NB4 (cell line): ENCODE data around the gene TBL2.

Source experiments
- DNase-seq: peaks from one replicate; pipeline ENCODE4 v3.0.0; 2010; ENCODE audit warnings: low read depth
- H3K4me3 ChIP-seq: one replicate; pipeline ENCODE4 v1.5.1; 2011; ENCODE audit warnings: mild to moderate bottlenecking, low read depth, low read length, moderate library complexity
- MYC ChIP-seq: IDR thresholded peaks from 2 replicates; pipeline ENCODE4 v1.6.1; 2011; ENCODE audit warnings: low read depth, low read length
- POLR2A ChIP-seq: IDR thresholded peaks from 2 replicates; pipeline ENCODE4 v1.6.1; 2011; ENCODE audit warnings: mild to moderate bottlenecking; ENCODE audit not compliant: insufficient read length; ENCODE audit errors: extremely low read depth
- TF ChIP-seq, protein P1 (sequence below): IDR thresholded peaks from 2 replicates; pipeline ENCODE4 v1.6.1; 2011; ENCODE audit warnings: low read depth, low read length
- TF ChIP-seq, protein P2 (sequence below): IDR thresholded peaks from one replicate; pipeline ENCODE4 v1.5.1; 2012; ENCODE audit warnings: low read depth, low read length

Gene TBL2

DNA sequence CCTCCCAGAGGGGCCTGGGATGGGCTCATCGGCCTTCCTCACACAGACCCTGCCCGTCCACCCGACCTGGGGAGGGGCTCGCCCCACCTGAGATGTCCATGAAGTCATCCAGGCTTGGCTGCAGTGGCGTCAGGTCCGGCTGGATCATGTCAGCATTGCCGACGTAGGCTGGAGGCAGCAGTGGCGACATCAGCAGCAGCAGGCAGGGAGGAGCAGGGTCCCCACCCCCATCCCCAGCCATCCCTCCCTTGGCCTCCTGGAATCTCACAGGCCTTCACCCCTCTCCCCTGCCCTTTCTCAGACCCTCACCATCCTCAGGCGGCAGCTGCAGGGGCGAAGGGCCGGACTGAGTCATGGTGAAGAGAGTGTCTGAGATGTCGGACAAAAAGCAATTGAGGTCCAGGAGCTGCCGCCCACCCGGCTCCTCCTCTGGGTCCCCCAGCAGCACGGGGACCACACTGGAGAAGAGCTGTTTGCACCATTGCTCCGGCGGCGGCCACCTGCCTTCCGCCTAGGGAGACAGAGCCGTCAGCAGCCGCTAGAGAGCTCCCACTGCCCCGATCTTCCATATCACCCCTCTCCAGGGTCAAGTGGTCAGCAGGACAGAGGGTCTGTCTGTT is 27.3 kb upstream of the TBL2 start:
- TF ChIP-seq, protein P1, sequence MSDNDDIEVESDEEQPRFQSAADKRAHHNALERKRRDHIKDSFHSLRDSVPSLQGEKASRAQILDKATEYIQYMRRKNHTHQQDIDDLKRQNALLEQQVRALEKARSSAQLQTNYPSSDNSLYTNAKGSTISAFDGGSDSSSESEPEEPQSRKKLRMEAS = no peak
- no peak for TF ChIP-seq POLR2A
- no peak for TF ChIP-seq MYC
- TF ChIP-seq, protein P2, sequence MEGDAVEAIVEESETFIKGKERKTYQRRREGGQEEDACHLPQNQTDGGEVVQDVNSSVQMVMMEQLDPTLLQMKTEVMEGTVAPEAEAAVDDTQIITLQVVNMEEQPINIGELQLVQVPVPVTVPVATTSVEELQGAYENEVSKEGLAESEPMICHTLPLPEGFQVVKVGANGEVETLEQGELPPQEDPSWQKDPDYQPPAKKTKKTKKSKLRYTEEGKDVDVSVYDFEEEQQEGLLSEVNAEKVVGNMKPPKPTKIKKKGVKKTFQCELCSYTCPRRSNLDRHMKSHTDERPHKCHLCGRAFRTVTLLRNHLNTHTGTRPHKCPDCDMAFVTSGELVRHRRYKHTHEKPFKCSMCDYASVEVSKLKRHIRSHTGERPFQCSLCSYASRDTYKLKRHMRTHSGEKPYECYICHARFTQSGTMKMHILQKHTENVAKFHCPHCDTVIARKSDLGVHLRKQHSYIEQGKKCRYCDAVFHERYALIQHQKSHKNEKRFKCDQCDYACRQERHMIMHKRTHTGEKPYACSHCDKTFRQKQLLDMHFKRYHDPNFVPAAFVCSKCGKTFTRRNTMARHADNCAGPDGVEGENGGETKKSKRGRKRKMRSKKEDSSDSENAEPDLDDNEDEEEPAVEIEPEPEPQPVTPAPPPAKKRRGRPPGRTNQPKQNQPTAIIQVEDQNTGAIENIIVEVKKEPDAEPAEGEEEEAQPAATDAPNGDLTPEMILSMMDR = no peak
- H3K4me3 ChIP-seq = no peak overlapping the region
- DNase-seq = no peak

DNA sequence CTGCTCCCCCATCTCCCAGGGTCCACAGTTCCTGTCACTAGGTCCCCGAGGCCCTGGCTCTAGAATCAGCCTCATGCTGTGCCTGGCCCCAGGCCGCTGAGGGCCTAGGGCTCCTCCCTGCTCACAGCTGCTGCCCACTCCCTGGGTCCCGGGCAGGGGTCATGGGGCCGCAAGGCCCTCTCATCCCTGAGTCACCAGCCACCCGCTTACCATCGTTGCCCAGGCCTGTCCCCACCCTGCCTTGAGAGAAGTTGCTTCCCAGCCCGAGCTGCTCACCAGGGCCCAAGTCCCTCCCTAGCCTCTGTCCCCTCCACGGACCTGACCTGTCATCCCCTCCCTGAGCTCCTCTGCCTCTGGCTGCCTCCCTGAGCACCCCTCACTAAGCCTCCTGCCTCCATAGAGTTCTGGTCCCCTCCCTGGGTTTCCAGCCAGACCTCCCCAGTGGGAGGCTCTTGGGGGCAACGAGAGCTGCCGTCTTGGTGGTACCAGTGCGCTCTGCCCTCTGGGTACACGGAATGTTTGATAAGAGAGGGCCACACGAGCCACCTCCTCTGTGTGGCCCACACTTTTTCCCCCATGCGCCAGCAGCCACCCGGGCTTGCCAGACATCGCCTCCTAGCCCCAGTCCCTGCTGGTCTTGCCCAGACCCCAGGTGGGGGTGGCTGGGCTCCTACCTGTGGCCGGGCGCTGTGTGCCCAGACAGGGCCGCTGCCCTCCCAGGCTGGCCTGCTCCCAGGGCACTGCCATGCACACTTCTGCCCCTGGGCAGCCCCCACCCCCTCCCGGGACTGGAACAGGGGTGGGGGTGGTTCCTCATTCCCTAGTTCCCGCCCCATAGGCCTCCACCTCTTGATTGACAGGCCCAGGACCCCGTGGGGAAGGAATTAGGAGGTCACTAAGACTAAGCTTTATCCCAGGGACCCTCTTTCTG is 24.6 kb upstream of the TBL2 start:
- DNase-seq = no peak
- TF ChIP-seq, protein P1 = no peak
- TF ChIP-seq MYC (no peak), POLR2A (no peak)
- TF ChIP-seq, protein P2 = no peak
- H3K4me3 ChIP-seq = no peak overlapping the region

DNA sequence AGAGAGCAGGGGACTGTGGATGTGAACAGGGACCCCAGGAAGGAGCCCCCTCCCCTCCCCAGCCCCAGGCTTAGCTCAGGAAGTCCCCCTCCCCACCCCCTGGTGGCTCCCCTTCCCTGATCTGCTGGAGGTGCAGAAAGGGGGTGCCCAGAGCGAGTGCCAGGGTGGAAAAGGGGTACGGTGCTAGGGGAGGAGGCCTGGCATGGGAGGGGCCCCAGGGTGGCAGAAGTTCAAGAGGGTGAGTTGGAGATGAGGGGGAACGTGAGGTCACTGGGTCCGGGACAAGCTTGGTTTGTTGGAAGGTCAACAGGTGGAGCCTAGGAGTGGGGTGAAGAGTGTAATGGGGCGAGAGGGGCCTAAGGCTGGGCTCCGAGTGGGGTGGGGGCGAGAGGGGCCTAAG is 21.5 kb upstream of the TBL2 start:
- H3K4me3 ChIP-seq = no peak overlapping the region
- DNase-seq = no peak
- TF ChIP-seq POLR2A = no peak

DNA sequence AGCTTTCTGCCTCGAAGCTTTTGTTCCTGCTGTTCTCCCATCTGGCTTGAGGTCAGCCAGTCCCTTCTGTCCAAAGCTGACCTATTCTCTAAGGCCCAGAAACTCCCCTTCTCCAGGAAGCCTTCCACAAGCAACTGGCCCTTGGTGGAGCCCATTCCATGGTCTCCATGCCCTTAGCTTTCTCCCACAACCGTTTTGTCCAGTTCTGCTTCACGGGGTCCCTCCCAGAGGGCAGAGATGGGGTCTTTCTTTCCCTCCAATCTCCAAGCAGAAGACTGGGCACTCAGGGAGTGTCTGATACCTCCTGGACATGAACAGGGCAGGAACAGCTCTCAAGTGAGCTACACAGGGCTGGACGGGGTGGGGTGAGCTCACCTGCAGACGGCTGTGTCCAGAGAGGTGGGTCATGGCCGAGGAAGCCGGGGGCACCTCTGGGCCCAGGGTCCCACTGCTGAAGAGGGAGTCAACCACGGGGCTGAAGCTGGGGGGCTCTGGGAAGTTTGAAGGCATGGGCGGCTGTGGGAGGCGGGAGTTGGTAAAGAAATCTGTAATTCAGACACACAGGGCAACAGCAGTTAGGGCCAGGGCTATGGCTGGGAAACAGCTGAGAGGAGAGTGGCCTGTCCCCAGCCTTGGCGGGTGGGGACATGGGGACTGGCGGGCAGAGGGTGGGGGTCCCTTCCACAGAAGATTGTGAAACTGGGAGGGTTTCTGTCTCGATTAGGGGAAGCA is 20.9 kb upstream of the TBL2 start:
- no peak for DNase-seq
- H3K4me3 ChIP-seq = no peak overlapping the region
- TF ChIP-seq, protein P1 = no peak
- TF ChIP-seq, protein P2 = no peak
- no peak for TF ChIP-seq MYC
- TF ChIP-seq POLR2A = no peak

DNA sequence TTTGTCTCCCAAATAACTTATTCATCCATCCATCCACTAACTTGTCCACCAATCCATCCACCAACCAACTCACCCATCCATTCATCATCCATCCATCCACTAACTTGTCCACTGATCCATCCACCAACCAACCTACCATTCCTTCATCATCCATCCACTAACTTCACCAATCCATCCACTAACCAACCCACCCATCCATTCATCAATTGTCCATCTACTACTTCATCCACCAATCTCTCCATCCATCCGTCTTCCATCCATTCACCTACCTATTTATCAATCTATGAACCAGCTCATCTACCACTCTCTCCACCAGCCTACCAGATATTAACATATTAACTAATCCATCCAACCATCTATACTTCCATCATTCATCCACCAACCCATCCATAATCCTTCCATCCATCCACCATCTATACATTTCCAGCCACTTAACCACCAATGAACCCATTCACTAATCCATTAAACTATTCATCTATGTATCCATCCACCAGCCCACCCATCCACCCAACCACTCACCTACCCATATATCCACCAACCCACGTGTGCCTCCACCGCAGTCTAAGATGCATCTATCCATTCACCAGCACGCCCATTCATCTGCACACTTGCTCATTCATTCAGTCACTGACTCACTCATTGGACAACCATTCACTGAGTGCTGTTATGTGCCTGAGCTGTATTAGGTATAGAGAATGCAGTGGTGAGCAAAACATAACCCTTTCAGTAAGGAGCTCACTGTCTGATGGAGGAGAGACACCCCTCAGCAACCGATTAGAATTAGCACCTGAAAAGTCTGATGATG is 19.8 kb upstream of the TBL2 start:
- no peak for DNase-seq
- TF ChIP-seq, protein P1 = no peak
- TF ChIP-seq, protein P2 = no peak
- TF ChIP-seq MYC (no peak), POLR2A (no peak)
- no peak overlapping the region for H3K4me3 ChIP-seq
